Right atrium auricular region (tissue), 2 donors: ENCODE data around the gene SLC35E1. TPM values are rescaled to one million over a fixed set of nuclear protein-coding genes. Genes with fewer than 3 reads are reported as not detected.

Experiments
- DNase-seq: peaks from one replicate; pipeline ENCODE4 v3.0.0-alpha.2; 2019; ENCODE audit warnings: low spot score
- H3K27ac ChIP-seq, 2 donors: fragments of 200-600 bp; sonication (generic); 1 replicate in 1 of 2; 2 replicates in 1 of 2; pipeline ENCODE4 v1.5.1; 2016 to 2019
- H3K27me3 ChIP-seq, 2 donors: fragments of 200-600 bp; sonication (generic); one replicate each; pipeline versions ENCODE4 v1.5.1 to v1.6.0; 2017 to 2019
- H3K36me3 ChIP-seq: fragments of 200-600 bp; sonication (generic); one replicate; pipeline ENCODE4 v1.5.1; 2016
- H3K4me1 ChIP-seq, 2 donors: fragments of 200-600 bp; sonication (generic); one replicate each; pipeline versions ENCODE4 v1.5.1 to v1.6.0; 2017 to 2019
- H3K4me3 ChIP-seq, 2 donors: fragments of 200-600 bp; sonication (generic); 1 replicate in 1 of 2; 2 replicates in 1 of 2; pipeline ENCODE4 v1.5.1; 2017 to 2019; ENCODE audit warnings: mild to moderate bottlenecking in 1 of 2, moderate library complexity in 1 of 2
- H3K9me3 ChIP-seq, 2 donors: fragments of 200-600 bp; sonication (generic); one replicate each; pipeline ENCODE4 v1.5.1; 2019
- CTCF ChIP-seq, 2 donors: fragments of 200-600 bp; sonication (generic); IDR thresholded peaks; one replicate each; pipeline ENCODE4 v1.5.1; 2019; ENCODE audit warnings: antibody characterized with exemption in 2 of 2
- total RNA-seq, 2 donors: library from RNA; depleted of rRNA; stranded (reverse); fragments of >200 nt; gene quantifications; one replicate each; pipeline ENCODE4 v1.1.0, GENCODE V29; 2016

Gene SLC35E1
- total RNA-seq, 2 donors from 2014 or later, result 27.5 to 34.9 TPM

DNA sequence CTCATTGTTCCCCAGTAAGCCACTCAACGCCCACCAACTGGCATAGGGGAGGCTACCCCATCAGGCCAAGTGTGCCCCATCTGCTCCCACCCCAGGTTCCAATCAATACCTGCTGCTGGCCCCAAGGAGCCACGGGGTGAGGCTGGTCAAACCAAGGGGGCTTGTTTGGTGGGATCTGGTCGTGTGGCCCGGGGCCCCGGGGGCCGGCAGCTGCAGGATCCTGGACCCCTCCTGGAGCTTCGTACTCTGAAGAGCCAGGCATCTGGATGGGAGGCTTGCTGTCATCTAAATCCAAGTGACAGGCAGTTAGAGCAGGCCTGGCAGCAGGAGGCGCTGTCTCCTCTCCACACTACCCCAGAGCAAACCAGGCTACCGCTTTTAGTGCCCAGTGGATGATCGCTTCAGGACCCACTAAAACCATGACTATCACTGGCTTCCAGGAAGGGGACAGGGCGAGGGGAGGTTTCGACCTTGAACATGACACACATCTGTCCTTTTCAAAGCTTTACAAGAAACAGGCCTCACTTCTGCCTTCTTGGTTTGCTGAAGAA is 44.2 kb downstream of the SLC35E1 start:
- TF ChIP-seq CTCF (IDR thresholded peaks at IDR 0.05), result peak in 1 of 2 donors; percentile 20
- H3K9me3 ChIP-seq, result no peaks in the 10 kb centered on the region
- H3K27me3 ChIP-seq, result no peaks in the 10 kb centered on the region
- H3K27ac ChIP-seq, result no peak overlapping the region
- H3K4me3 ChIP-seq, result no peak overlapping the region
- H3K4me1 ChIP-seq, result no peaks in the 10 kb centered on the region
- DNase-seq, result no peak
- peaks cover 98% of the 10 kb centered on the region for H3K36me3 ChIP-seq

DNA sequence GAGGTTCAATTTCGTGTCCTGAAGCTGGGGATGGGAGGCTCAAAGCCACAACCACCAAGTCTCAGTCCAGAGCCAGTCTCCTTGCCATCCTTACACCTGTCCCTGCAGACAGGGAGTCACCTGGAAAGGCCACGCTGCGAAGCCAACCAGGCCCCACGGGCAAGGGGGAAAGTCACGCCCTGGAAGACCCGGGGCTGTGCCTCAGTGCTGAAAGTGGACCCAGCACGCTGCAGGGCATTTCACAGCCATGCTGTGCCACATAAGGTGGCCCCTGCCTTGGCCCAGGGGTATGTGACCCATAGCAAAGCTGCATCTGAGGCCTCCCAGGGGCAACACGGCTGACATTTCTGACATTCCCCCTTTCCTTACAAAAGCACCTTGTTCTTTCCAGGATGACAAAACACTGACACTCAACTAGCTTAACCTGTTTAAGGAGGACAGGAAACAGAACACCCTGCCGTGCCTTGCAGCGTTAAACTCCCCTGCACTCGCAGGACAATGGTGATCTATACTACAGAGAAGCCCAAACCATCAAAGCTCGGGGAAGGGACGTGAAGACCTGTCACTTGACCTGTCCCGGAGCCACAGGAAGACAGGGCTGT is 44.8 kb downstream of the SLC35E1 start:
- no peaks in the 10 kb centered on the region for H3K27me3 ChIP-seq
- no peak overlapping the region for H3K4me3 ChIP-seq
- H3K9me3 ChIP-seq, result no peaks in the 10 kb centered on the region
- peaks cover 98% of the 10 kb centered on the region for H3K36me3 ChIP-seq
- H3K4me1 ChIP-seq, result no peaks in the 10 kb centered on the region
- no peak for TF ChIP-seq CTCF (IDR thresholded peaks at IDR 0.05)
- DNase-seq, result no peak
- no peak overlapping the region for H3K27ac ChIP-seq

- Histone ChIP-seq H3K4me3 (no peak overlapping the region), H3K4me1 (no peaks in the 10 kb centered on the region), H3K36me3 (peaks cover 98% of the 10 kb centered on the region), H3K27ac (no peak overlapping the region), H3K27me3 (no peaks in the 10 kb centered on the region), H3K9me3 (no peaks in the 10 kb centered on the region)
- DNase-seq, result no peak
- TF ChIP-seq CTCF (IDR thresholded peaks at IDR 0.05), result no peak
These were observed 46.3 kb downstream of the SLC35E1 start for GRCh38 chr19:16525751-16526481.

- no peaks in the 10 kb centered on the region for H3K27me3 ChIP-seq
- H3K27ac ChIP-seq, result no peak overlapping the region
- H3K4me3 ChIP-seq, result no peak overlapping the region
- no peaks in the 10 kb centered on the region for H3K4me1 ChIP-seq
- no peak for DNase-seq
- TF ChIP-seq CTCF (IDR thresholded peaks at IDR 0.05), result no peak
- H3K9me3 ChIP-seq, result no peaks in the 10 kb centered on the region
- H3K36me3 ChIP-seq, result peaks cover 98% of the 10 kb centered on the region
These were observed 47.1 kb downstream of the SLC35E1 start for GRCh38 chr19:16524991-16525734.

- TF ChIP-seq CTCF (IDR thresholded peaks at IDR 0.05), result no peak
- no peak for DNase-seq
- peaks cover 98% of the 10 kb centered on the region for H3K36me3 ChIP-seq
These were observed 49.4 kb downstream of the SLC35E1 start for GRCh38 chr19:16522559-16523377.

More at GRCh38 chr19:16522559-16523377, 49.4 kb downstream of the SLC35E1 start:
- Histone ChIP-seq H3K27ac (no peak overlapping the region), H3K4me3 (no peak overlapping the region), H3K9me3 (no peaks in the 10 kb centered on the region), H3K4me1 (no peaks in the 10 kb centered on the region), H3K27me3 (no peaks in the 10 kb centered on the region)
